ENCODE results near the gene BOC. TPM values are rescaled to one million over a fixed set of nuclear protein-coding genes. Genes with fewer than 3 reads are reported as not detected.

The BOC gene
- total RNA-seq (not detected), total RNA-seq (0 to 3.3 (median 0) reads per million in 172 experiments)
- polyA plus RNA-seq (2013, experiment 1 of 2): 0.03 TPM
- 1.6 TPM for polyA plus RNA-seq (2013, experiment 2 of 2)

GRCh38 chr3:113211330-113212149 lies at the start of gene BOC:
Gene BOC, plus strand, starts transcription at chr3:113211557. Its CDS starts 38,246 bp downstream, at chr3:113249803.
- Mint-ChIP-seq H3K36me3 (ENCODE audit: low read depth) (no peaks in the 10 kb centered on the region), H3K27me3 (peaks cover 80% of the 10 kb centered on the region), H3K4me1 (ENCODE audit: low read depth) (peaks cover 11% of the 10 kb centered on the region), H3K9me3 (no peaks in the 10 kb centered on the region), H3K27ac (no peak within 1 kb of the TSS), H3K4me3 (peak within 1 kb of the TSS; percentile 49)
- Histone ChIP-seq H3K27me3 (ENCODE audit: control insufficient read depth in 1 of 2, insufficient read depth in 2 of 2, low read length in 2 of 2) (peaks cover 27 to 65% of the 10 kb centered on the region in 2 experiments), H3K9me3 (ENCODE audit: control insufficient read depth in 1 of 2, insufficient read depth in 1 of 2, low read length in 2 of 2) (no peaks in the 10 kb centered on the region), H3K4me1 (ENCODE audit: insufficient read depth, low read length) (peaks cover 7% of the 10 kb centered on the region), H3K27ac (ENCODE audit: low read depth in 1 of 2, low read length in 2 of 2) (no peak within 1 kb of the TSS), H3K4me3 (ENCODE audit: low read length) (no peak within 1 kb of the TSS), H3K36me3 (ENCODE audit: insufficient read depth, low read length) (no peaks in the 10 kb centered on the region)
- ChIA-PET CTCF (no interaction called here), POLR2A (no interaction called here)
- no peak for DNase-seq
- no peak for TF ChIP-seq CTCF (IDR thresholded peaks at IDR 0.05)
- ATAC-seq (ENCODE audit: poor library complexity): no peak
- intact Hi-C loops (cut with DNase I, micrococcal nuclease): no loop called here

GRCh38 chr3:113161661-113162060 lies 49.7 kb upstream of the BOC start:
- Mint-ChIP-seq H3K27me3 (no peaks in the 10 kb centered on the region), H3K27ac (no peak overlapping the region), H3K9me3 (no peaks in the 10 kb centered on the region), H3K4me3 (no peak overlapping the region), H3K36me3 (ENCODE audit: low read depth) (no peaks in the 10 kb centered on the region), H3K4me1 (ENCODE audit: low read depth) (no peaks in the 10 kb centered on the region)
- Histone ChIP-seq H3K4me1 (ENCODE audit: insufficient read depth, low read length) (no peaks in the 10 kb centered on the region), H3K4me3 (ENCODE audit: low read length) (no peak overlapping the region), H3K27ac (ENCODE audit: low read depth in 1 of 2, low read length in 2 of 2) (no peak overlapping the region), H3K27me3 (ENCODE audit: control insufficient read depth in 1 of 2, insufficient read depth in 2 of 2, low read length in 2 of 2) (no peaks in the 10 kb centered on the region), H3K36me3 (ENCODE audit: insufficient read depth, low read length) (no peaks in the 10 kb centered on the region), H3K9me3 (ENCODE audit: control insufficient read depth in 1 of 2, insufficient read depth in 1 of 2, low read length in 2 of 2) (no peaks in the 10 kb centered on the region)
- ChIA-PET POLR2A (no interaction called here), CTCF (no interaction called here)
- no peak for TF ChIP-seq CTCF (IDR thresholded peaks at IDR 0.05)
- DNase-seq (no peak), ATAC-seq (ENCODE audit: poor library complexity) (no peak)
- intact Hi-C loops (cut with DNase I, micrococcal nuclease): no loop called here

GRCh38 chr3:113163152-113163551 lies 48.2 kb upstream of the BOC start:
- no peak for TF ChIP-seq CTCF (IDR thresholded peaks at IDR 0.05)

More at GRCh38 chr3:113163152-113163551, 48.2 kb upstream of the BOC start:
- no peak overlapping the region for H3K27ac ChIP-seq (ENCODE audit: low read depth in 1 of 2, low read length in 2 of 2)
- DNase-seq (no peak), ATAC-seq (ENCODE audit: poor library complexity) (no peak)
- H3K4me1 Mint-ChIP-seq (ENCODE audit: low read depth): no peaks in the 10 kb centered on the region
- H3K36me3 ChIP-seq (ENCODE audit: insufficient read depth, low read length): no peaks in the 10 kb centered on the region
- no peaks in the 10 kb centered on the region for H3K27me3 ChIP-seq (ENCODE audit: control insufficient read depth in 1 of 2, insufficient read depth in 2 of 2, low read length in 2 of 2)
- H3K27ac Mint-ChIP-seq: no peak overlapping the region
- no peaks in the 10 kb centered on the region for H3K4me1 ChIP-seq (ENCODE audit: insufficient read depth, low read length)
- no peaks in the 10 kb centered on the region for H3K27me3 Mint-ChIP-seq
- H3K9me3 Mint-ChIP-seq: no peaks in the 10 kb centered on the region
- no peaks in the 10 kb centered on the region for H3K9me3 ChIP-seq (ENCODE audit: control insufficient read depth in 1 of 2, insufficient read depth in 1 of 2, low read length in 2 of 2)
- H3K4me3 ChIP-seq (ENCODE audit: low read length): no peak overlapping the region
- no peak overlapping the region for H3K4me3 Mint-ChIP-seq
- H3K36me3 Mint-ChIP-seq (ENCODE audit: low read depth): no peaks in the 10 kb centered on the region
- ChIA-PET POLR2A (no interaction called here), CTCF (no interaction called here)
- intact Hi-C loops (cut with DNase I, micrococcal nuclease): no loop called here

Measured in CD4-positive, alpha-beta T cell (primary cell).